ENCODE measurements around the gene PTPRN2.

The PTPRN2 gene

GRCh38 chr7:157621131-157621681 lies 966.4 kb downstream of the PTPRN2 start:
- no peak overlapping the region for H3K23ac ChIP-seq (ENCODE audit: low read length)
- DNase-seq = no peak
- H2BK5ac ChIP-seq (ENCODE audit: low read length) = no peak overlapping the region
- H2BK15ac ChIP-seq (replicated peaks; ENCODE audit: low read depth) = no peak overlapping the region
- H3K79me2 ChIP-seq (ENCODE audit: control insufficient read depth, insufficient read depth, low read length) = no peaks in the 10 kb centered on the region
- no peak overlapping the region for H2AK5ac ChIP-seq (ENCODE audit: low read length)
- no peak overlapping the region for H3K4me3 ChIP-seq (ENCODE audit: low read length)
- WGBS (ENCODE audit: extremely low coverage, insufficient coverage, low lambda C conversion rate) = no CpG with 5 or more reads among the region's 33 CpGs
- H3K27me3 ChIP-seq (ENCODE audit: insufficient read depth, low read length, poor library complexity) = no peaks in the 10 kb centered on the region
- H3K4ac ChIP-seq (ENCODE audit: low read depth, low read length) = no peak overlapping the region
- H3K27ac ChIP-seq (ENCODE audit: low read depth, low read length) = no peak overlapping the region
- no peaks in the 10 kb centered on the region for H3K4me1 ChIP-seq (ENCODE audit: control insufficient read depth, low read depth, low read length)
- no peak overlapping the region for H3K4me2 ChIP-seq (ENCODE audit: low read length)
- H3K9ac ChIP-seq (ENCODE audit: low read length) = no peak overlapping the region
- H3K36me3 ChIP-seq (ENCODE audit: control insufficient read depth, insufficient read depth, low read length) = no peaks in the 10 kb centered on the region
- no peaks in the 10 kb centered on the region for H3K79me1 ChIP-seq (ENCODE audit: low read length)
- H2BK120ac ChIP-seq (ENCODE audit: low read depth, low read length) = no peak overlapping the region
- no peak overlapping the region for H4K5ac ChIP-seq (ENCODE audit: low read length)
- H4K8ac ChIP-seq (ENCODE audit: low read depth, low read length) = no peak overlapping the region
- H3K56ac ChIP-seq (ENCODE audit: low read length) = no peak overlapping the region
- no peak overlapping the region for H3K18ac ChIP-seq (ENCODE audit: low read length)

GRCh38 chr7:157620616-157621015 lies 967.0 kb downstream of the PTPRN2 start:
- H2AK5ac ChIP-seq (ENCODE audit: low read length) = no peak overlapping the region
- no peak overlapping the region for H3K56ac ChIP-seq (ENCODE audit: low read length)
- no peaks in the 10 kb centered on the region for H3K36me3 ChIP-seq (ENCODE audit: control insufficient read depth, insufficient read depth, low read length)
- no peak overlapping the region for H3K27ac ChIP-seq (ENCODE audit: low read depth, low read length)
- H2BK120ac ChIP-seq (ENCODE audit: low read depth, low read length) = no peak overlapping the region
- H3K79me2 ChIP-seq (ENCODE audit: control insufficient read depth, insufficient read depth, low read length) = no peaks in the 10 kb centered on the region
- no peak for DNase-seq
- no peaks in the 10 kb centered on the region for H3K4me1 ChIP-seq (ENCODE audit: control insufficient read depth, low read depth, low read length)
- no peak overlapping the region for H3K4me3 ChIP-seq (ENCODE audit: low read length)
- no peak overlapping the region for H3K9ac ChIP-seq (ENCODE audit: low read length)
- no CpG with 5 or more reads among the region's 11 CpGs for WGBS (ENCODE audit: extremely low coverage, insufficient coverage, low lambda C conversion rate)
- no peak overlapping the region for H2BK15ac ChIP-seq (replicated peaks; ENCODE audit: low read depth)
- no peaks in the 10 kb centered on the region for H3K27me3 ChIP-seq (ENCODE audit: insufficient read depth, low read length, poor library complexity)
- H3K18ac ChIP-seq (ENCODE audit: low read length) = no peak overlapping the region
- no peak overlapping the region for H3K4me2 ChIP-seq (ENCODE audit: low read length)
- no peak overlapping the region for H4K8ac ChIP-seq (ENCODE audit: low read depth, low read length)
- H4K5ac ChIP-seq (ENCODE audit: low read length) = no peak overlapping the region
- no peak overlapping the region for H3K23ac ChIP-seq (ENCODE audit: low read length)
- H3K4ac ChIP-seq (ENCODE audit: low read depth, low read length) = no peak overlapping the region
- H2BK5ac ChIP-seq (ENCODE audit: low read length) = no peak overlapping the region
- no peaks in the 10 kb centered on the region for H3K79me1 ChIP-seq (ENCODE audit: low read length)

- Histone ChIP-seq H3K27ac (ENCODE audit: low read depth, low read length) (no peak overlapping the region), H2BK120ac (ENCODE audit: low read depth, low read length) (no peak overlapping the region)
- WGBS (ENCODE audit: extremely low coverage, insufficient coverage, low lambda C conversion rate) = no CpG with 5 or more reads among the region's 26 CpGs
These were observed 967.7 kb downstream of the PTPRN2 start for GRCh38 chr7:157619753-157620525.

GRCh38 chr7:157618823-157619606 lies 968.6 kb downstream of the PTPRN2 start:
- no peaks in the 10 kb centered on the region for H3K36me3 ChIP-seq (ENCODE audit: control insufficient read depth, insufficient read depth, low read length)
- H3K23ac ChIP-seq (ENCODE audit: low read length) = no peak overlapping the region
- H3K4me3 ChIP-seq (ENCODE audit: low read length) = no peak overlapping the region
- H2BK120ac ChIP-seq (ENCODE audit: low read depth, low read length) = no peak overlapping the region
- H3K27me3 ChIP-seq (ENCODE audit: insufficient read depth, low read length, poor library complexity) = no peaks in the 10 kb centered on the region
- H4K8ac ChIP-seq (ENCODE audit: low read depth, low read length) = no peak overlapping the region
- H2BK15ac ChIP-seq (replicated peaks; ENCODE audit: low read depth) = no peak overlapping the region
- H3K18ac ChIP-seq (ENCODE audit: low read length) = no peak overlapping the region
- H3K56ac ChIP-seq (ENCODE audit: low read length) = no peak overlapping the region
- H3K4me1 ChIP-seq (ENCODE audit: control insufficient read depth, low read depth, low read length) = no peaks in the 10 kb centered on the region
- H3K27ac ChIP-seq (ENCODE audit: low read depth, low read length) = no peak overlapping the region
- no CpG with 5 or more reads among the region's 21 CpGs for WGBS (ENCODE audit: extremely low coverage, insufficient coverage, low lambda C conversion rate)
- no peak overlapping the region for H3K4me2 ChIP-seq (ENCODE audit: low read length)
- no peaks in the 10 kb centered on the region for H3K79me2 ChIP-seq (ENCODE audit: control insufficient read depth, insufficient read depth, low read length)
- DNase-seq = no peak
- no peaks in the 10 kb centered on the region for H3K79me1 ChIP-seq (ENCODE audit: low read length)
- H2BK5ac ChIP-seq (ENCODE audit: low read length) = no peak overlapping the region
- no peak overlapping the region for H3K9ac ChIP-seq (ENCODE audit: low read length)
- H4K5ac ChIP-seq (ENCODE audit: low read length) = no peak overlapping the region
- no peak overlapping the region for H2AK5ac ChIP-seq (ENCODE audit: low read length)
- H3K4ac ChIP-seq (ENCODE audit: low read depth, low read length) = no peak overlapping the region

More at GRCh38 chr7:157619753-157620525, 967.7 kb downstream of the PTPRN2 start:
- H4K8ac ChIP-seq (ENCODE audit: low read depth, low read length) = no peak overlapping the region
- no peak overlapping the region for H3K56ac ChIP-seq (ENCODE audit: low read length)
- no peak overlapping the region for H3K23ac ChIP-seq (ENCODE audit: low read length)
- DNase-seq = no peak
- H4K5ac ChIP-seq (ENCODE audit: low read length) = no peak overlapping the region
- H3K4ac ChIP-seq (ENCODE audit: low read depth, low read length) = no peak overlapping the region
- H3K36me3 ChIP-seq (ENCODE audit: control insufficient read depth, insufficient read depth, low read length) = no peaks in the 10 kb centered on the region
- no peak overlapping the region for H3K4me2 ChIP-seq (ENCODE audit: low read length)
- H3K79me1 ChIP-seq (ENCODE audit: low read length) = no peaks in the 10 kb centered on the region
- H3K27me3 ChIP-seq (ENCODE audit: insufficient read depth, low read length, poor library complexity) = no peaks in the 10 kb centered on the region
- H3K79me2 ChIP-seq (ENCODE audit: control insufficient read depth, insufficient read depth, low read length) = no peaks in the 10 kb centered on the region
- no peak overlapping the region for H3K4me3 ChIP-seq (ENCODE audit: low read length)
- no peak overlapping the region for H2BK5ac ChIP-seq (ENCODE audit: low read length)
- no peak overlapping the region for H2AK5ac ChIP-seq (ENCODE audit: low read length)
- no peak overlapping the region for H3K18ac ChIP-seq (ENCODE audit: low read length)
- no peaks in the 10 kb centered on the region for H3K4me1 ChIP-seq (ENCODE audit: control insufficient read depth, low read depth, low read length)
- H3K9ac ChIP-seq (ENCODE audit: low read length) = no peak overlapping the region
- no peak overlapping the region for H2BK15ac ChIP-seq (replicated peaks; ENCODE audit: low read depth)

GRCh38 chr7:157618091-157618726 lies 969.4 kb downstream of the PTPRN2 start:
- no peak overlapping the region for H2BK15ac ChIP-seq (replicated peaks; ENCODE audit: low read depth)
- no peaks in the 10 kb centered on the region for H3K36me3 ChIP-seq (ENCODE audit: control insufficient read depth, insufficient read depth, low read length)
- no peak overlapping the region for H2BK120ac ChIP-seq (ENCODE audit: low read depth, low read length)
- H3K4me3 ChIP-seq (ENCODE audit: low read length) = no peak overlapping the region
- no peak overlapping the region for H3K56ac ChIP-seq (ENCODE audit: low read length)
- no peak overlapping the region for H2BK5ac ChIP-seq (ENCODE audit: low read length)
- no peak overlapping the region for H3K27ac ChIP-seq (ENCODE audit: low read depth, low read length)
- H3K18ac ChIP-seq (ENCODE audit: low read length) = no peak overlapping the region
- no peak overlapping the region for H2AK5ac ChIP-seq (ENCODE audit: low read length)
- no peaks in the 10 kb centered on the region for H3K27me3 ChIP-seq (ENCODE audit: insufficient read depth, low read length, poor library complexity)
- WGBS (ENCODE audit: extremely low coverage, insufficient coverage, low lambda C conversion rate) = no CpG with 5 or more reads among the region's 26 CpGs
- no peak for DNase-seq
- H3K4ac ChIP-seq (ENCODE audit: low read depth, low read length) = no peak overlapping the region
- no peak overlapping the region for H3K23ac ChIP-seq (ENCODE audit: low read length)
- H3K4me2 ChIP-seq (ENCODE audit: low read length) = no peak overlapping the region
- no peaks in the 10 kb centered on the region for H3K79me1 ChIP-seq (ENCODE audit: low read length)
- no peaks in the 10 kb centered on the region for H3K4me1 ChIP-seq (ENCODE audit: control insufficient read depth, low read depth, low read length)
- H3K79me2 ChIP-seq (ENCODE audit: control insufficient read depth, insufficient read depth, low read length) = no peaks in the 10 kb centered on the region
- H4K8ac ChIP-seq (ENCODE audit: low read depth, low read length) = no peak overlapping the region
- no peak overlapping the region for H3K9ac ChIP-seq (ENCODE audit: low read length)
- no peak overlapping the region for H4K5ac ChIP-seq (ENCODE audit: low read length)
